HG03135 (cell line): ENCODE measurements around the gene ICAM1.

ENCODE experiments used
- ATAC-seq: cut with Tn5 transposase; IDR thresholded peaks from one replicate; pipeline ENCODE4 v1.9.1; 2021; ENCODE audit warnings: mild to moderate bottlenecking, moderate library complexity; ENCODE audit not compliant: unreplicated experiment

ICAM1 gene

DNA sequence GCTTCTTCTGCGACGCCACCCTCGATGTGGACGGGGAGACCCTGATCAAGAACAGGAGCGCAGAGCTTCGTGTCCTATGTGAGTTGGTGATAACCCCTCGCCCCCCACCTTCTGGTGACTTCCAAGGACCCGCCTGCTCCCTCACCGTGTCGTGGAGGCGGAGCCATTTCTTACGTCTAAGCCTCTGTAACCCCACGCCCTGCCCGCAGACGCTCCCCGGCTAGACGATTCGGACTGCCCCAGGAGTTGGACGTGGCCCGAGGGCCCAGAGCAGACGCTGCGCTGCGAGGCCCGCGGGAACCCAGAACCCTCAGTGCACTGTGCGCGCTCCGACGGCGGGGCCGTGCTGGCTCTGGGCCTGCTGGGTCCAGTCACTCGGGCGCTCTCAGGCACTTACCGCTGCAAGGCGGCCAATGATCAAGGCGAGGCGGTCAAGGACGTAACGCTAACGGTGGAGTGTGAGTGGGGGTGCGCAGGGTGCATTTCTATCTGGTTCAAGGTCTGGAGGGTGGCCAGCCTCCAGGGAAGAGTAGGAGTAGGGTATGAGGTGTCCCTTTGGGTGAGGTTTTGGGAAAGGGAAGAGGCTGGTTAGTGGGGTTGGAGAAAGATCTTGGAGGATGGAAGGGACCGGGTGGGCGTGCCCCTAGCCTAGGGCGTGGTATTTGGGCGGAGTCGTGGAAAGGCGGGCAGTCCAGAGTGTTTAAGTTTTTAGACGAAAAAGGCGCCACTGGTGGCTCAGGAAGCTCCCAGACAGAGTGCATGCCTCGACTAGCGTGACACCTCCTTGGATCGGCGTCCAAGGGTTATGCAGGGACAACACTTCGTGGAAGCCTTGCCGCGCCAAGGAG is 22.1 kb downstream of the ICAM1 start:
- no peak for ATAC-seq

GRCh38 chr19:10293637-10294367 is 22.9 kb downstream of the ICAM1 start:
- ATAC-seq = no peak

- ATAC-seq = no peak
Measured at GRCh38 chr19:10294368-10294697, 23.4 kb downstream of the ICAM1 start.

DNA sequence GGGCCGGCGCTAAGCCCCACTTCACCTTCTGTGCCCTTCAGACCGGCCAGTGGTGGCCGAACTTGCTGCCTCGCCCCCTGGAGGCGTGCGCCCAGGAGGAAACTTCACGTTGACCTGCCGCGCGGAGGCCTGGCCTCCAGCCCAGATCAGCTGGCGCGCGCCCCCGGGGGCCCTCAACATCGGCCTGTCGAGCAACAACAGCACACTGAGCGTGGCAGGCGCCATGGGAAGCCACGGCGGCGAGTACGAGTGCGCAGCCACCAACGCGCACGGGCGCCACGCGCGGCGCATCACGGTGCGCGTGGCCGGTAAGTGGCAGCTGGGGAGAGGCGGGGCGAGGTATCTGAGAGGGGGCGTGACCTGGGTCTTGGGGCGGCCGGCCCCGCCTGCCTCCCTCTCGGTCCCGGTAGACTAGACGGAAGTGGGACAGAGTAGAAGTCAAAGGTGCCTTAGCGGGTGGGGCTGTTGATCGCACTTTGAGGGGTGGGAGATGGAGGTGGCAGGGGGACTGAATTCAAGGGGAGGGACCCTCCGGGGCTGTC is 24.5 kb downstream of the ICAM1 start:
- peak; percentile 42 for ATAC-seq

DNA sequence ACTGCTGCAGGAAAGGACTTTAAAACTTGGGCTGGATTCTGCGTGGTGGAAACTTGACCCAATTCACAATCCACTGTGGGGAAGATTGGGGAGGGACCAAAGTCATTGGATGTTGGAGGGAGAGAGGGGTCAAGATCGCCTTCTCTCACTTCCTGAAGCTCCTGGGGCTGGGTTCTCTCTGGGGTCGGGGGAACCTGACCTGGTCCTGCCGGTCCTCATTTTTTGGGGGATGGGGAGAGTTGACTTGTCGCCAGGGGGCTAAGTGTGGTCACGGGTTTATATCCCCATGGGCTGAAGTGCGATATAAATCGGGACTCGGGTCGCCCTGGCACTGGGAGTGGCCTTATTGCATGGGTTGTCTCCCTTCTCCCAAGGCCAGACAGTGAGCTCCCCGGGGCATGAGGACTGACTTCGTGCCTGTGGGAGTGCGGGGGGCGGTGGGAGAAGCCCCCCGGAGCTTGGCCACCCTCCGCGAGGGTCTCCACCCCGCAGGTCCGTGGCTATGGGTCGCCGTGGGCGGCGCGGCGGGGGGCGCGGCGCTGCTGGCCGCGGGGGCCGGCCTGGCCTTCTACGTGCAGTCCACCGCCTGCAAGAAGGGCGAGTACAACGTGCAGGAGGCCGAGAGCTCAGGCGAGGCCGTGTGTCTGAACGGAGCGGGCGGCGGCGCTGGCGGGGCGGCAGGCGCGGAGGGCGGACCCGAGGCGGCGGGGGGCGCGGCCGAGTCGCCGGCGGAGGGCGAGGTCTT is 25.1 kb downstream of the ICAM1 start:
- ATAC-seq = no peak

- ATAC-seq = no peak
Measured at GRCh38 chr19:10299545-10300458, 28.9 kb downstream of the ICAM1 start.

DNA sequence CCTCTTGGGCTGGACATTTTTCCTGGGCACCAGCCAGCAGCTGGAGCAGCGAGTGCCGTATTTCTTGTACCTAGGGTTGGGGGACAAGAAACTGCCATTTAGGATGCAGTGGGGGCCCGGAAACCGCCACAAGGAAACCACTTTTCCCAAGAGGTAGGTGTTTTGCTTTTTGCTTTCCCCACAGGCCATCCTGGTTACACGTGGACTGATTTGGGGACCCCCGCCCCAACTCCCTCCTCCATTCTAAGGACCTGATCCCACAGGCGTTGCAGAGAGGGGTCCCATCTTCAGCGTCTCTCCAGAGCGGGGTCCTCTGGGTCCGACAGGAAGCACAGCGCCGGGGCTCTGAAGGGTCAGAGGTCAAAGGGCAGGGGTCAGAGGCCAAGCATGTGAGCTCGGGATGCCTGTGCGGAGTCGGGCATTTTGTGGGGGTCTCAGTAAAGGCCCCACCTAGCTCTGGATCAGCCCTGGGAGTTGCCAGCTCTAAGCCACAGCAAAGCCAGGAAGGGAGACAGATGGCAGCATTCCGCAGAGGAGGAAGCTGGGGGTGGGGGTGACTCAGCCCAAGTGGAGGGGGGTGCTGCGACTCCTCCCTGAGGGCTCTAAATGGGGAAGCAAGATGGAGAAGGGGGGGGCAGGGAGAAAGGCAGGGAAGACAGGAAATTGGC is 34.4 kb downstream of the ICAM1 start:
- no peak for ATAC-seq

GRCh38 chr19:10306327-10306726 is 35.4 kb downstream of the ICAM1 start:
- no peak for ATAC-seq

GRCh38 chr19:10309423-10309822 is 38.5 kb downstream of the ICAM1 start, which contains the start of gene ZGLP1:
ZGLP1 (minus strand) TSS chr19:10309815.
- no peak for ATAC-seq

DNA sequence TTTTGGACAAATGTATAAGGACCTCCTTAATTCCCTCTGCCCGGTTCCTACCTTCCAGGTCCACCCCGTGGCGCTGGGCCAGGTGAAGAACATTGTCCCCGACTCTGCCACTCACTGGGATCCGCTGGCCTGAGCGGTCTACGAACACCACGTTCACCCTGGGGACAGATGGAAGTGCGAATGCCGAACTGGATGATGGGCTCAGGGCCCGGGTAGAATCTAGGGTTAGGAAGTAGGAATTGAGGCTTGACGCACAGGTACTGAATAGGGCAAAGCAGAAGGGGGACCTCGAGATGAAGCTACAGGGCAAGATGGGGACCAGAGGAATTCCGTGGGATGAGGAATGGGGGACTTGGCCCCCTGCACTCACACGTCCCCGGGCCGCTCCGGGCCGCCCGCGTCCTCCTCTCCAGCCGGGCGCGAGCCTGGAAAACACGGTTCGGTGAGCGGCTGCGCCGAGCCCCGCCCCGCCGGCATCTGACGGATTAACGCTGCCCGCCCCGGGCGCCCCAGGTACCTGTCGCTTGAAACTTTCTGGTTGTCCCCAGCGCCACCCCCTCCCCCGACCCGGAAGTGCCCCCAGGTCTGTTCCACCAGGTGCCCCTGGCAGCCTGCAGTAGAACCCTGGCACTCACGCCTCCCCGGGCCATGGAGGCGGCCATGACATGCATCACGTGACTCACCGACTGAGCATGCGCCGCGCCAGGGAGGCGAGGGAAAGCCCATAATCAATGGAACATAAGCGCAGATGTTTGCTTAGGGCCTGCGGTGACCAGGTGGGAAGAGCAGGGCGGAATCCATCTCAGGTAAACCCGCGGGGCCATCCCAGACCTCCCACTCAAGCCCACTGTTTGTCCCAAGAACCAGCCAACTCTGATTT is 44.7 kb downstream of the ICAM1 start, which contains the start of gene FDX2:
TSS of gene FDX2 (minus strand) at position 681 of the 880 bp plus-strand sequence. CDS start at position 662, 19 bp downstream.
- peak; percentile 65 for ATAC-seq

DNA sequence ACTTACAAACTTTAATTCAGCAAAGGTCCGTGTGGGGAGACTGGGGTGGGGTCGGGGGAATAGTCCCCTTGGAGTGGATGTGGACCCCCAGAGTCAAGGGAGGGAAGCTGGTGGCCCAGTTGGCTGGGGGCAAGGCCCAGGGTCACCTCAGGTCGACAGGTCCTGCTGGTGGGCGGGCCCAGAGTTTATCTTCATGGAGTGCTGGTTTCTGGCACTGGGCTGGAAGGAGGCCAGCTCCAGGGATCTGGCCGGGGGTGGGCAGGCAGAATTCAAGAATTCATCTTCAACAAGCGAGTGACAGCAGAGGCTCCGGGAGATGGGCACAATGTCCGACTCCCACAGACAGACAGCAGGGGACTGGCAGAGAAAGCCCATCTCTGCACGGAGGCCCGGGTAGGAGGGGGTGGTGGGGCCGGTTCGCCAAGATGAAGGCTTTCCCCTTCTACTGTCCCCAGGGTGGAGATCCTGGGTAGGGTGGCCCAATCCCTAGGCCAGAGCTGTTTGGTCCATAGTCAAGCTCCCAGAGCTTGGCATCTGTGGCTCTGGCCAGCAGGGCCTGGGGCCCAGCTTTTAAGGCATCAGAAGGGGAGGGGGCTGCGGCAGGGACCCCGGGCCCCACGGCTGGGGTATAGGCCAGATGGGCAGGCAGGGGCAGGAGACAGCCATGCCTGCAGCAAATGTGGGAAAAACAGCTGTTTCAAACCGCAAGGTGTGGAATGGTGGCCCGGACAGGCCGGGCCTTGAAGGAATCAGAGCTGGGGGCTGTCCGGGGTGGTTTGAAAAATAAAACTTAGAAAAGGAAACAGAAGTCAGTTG is 45.5 kb downstream of the ICAM1 start:
- peak; percentile 26 for ATAC-seq

- no peak for ATAC-seq
Measured at GRCh38 chr19:10317045-10317856, 46.3 kb downstream of the ICAM1 start.

DNA sequence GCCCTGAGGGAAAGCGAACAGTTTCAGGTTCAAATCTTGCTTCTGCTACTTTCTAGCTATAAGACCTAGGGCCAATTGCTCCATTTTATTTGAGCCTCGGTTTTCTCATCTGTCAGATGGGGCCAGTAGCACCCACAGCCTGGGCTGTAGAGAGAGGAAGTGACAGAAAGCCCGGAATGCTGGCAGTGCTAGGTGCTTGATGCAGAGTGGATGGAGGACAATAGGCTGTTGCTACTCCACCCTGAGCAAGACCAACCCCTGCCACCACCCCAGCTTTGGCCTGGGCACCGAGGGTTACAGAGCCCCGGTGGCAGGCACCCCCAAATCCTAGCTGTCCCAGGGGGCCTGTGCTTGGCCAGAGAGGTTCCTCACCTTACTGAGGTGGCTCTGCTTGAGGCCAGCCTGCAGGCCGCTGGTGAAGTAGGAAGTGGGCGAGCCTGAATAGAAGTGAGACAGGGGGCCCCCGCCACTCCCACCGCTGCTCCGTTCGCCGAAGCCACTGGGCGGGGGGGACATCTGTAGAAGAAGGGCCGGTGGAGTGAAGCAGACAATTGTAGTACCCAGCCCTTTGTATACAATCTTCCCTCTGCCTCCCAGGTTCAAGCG is 47.0 kb downstream of the ICAM1 start:
- no peak for ATAC-seq

DNA sequence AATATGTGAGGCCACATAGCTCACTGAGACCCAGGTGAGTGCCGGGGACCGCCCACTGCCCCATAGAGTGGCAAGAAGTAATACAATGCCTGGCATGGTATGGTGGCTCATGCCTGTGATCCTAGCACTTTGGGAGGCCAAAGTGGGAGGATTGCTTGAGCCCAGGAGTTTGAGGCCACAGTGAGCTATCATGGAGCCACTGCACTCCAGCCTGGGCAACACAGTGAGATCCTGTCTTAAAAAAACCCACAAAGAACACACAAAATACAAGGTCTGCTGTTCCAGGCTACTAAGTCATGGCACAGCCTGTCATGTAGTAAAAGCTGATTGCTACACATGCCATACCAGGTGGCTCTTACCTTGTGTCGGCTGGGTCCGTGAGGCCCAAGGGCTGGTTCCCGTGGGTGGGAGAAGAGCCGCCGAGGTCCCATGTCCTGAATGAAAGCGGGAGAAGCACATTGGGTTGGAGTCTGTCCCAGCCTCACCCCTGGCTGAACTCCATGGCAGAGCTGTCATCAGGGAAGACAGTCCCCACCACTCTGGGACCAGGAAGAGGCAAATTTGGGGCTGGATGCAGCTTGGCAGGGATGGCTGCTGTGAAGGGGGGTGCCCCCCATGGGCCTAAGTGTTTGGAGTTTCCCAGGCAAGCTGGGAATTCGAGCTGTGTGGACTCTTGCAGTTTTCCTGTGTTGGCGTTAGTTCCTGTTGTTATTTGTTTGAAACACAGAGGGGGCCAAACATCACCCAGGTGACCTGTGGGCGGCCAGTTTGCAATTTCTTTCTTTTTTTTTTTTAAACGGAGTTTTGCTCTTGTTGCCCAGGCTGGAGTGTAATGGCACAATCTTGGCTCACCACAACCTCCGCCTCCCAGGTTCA is 48.1 kb downstream of the ICAM1 start:
- ATAC-seq = no peak

- ATAC-seq = no peak
Measured at GRCh38 chr19:10320602-10321416, 49.9 kb downstream of the ICAM1 start.
